GM12891 (cell line): Measurements from ENCODE around the gene PCDHB8.
"Not testable (repeated sequence)": the region's sequence is repeated elsewhere in the genome, so short reads cannot be mapped to it uniquely, and the experiment has no call there.

Experiments used
- PAX5 ChIP-seq: IDR thresholded peaks from 2 replicates; pipeline ENCODE4 v1.6.1; 2011; ENCODE audit warnings: low read length, moderate library complexity, mild to moderate bottlenecking; ENCODE audit not compliant: insufficient read depth, severe bottlenecking
- POLR2A ChIP-seq: IDR thresholded peaks from 2 replicates; pipeline ENCODE4 v1.6.1; 2011; ENCODE audit warnings: low read depth, low read length, control low read depth
- POLR2AphosphoS5 ChIP-seq: IDR thresholded peaks from 2 replicates; pipeline ENCODE4 v1.6.1; 2011; ENCODE audit warnings: low read depth, low read length, control low read depth
- POU2F2 ChIP-seq: IDR thresholded peaks from 2 replicates; pipeline ENCODE4 v1.6.1; 2011; ENCODE audit warnings: low read depth, mild to moderate bottlenecking, control low read depth, low read length, moderate library complexity
- SPI1 ChIP-seq: IDR thresholded peaks from 2 replicates; pipeline ENCODE4 v1.6.1; 2011; ENCODE audit warnings: low read depth, low read length, control low read depth
- TAF1 ChIP-seq: IDR thresholded peaks from 2 replicates; pipeline ENCODE4 v1.6.1; 2011; ENCODE audit warnings: low read depth, low read length, control low read depth

DNA sequence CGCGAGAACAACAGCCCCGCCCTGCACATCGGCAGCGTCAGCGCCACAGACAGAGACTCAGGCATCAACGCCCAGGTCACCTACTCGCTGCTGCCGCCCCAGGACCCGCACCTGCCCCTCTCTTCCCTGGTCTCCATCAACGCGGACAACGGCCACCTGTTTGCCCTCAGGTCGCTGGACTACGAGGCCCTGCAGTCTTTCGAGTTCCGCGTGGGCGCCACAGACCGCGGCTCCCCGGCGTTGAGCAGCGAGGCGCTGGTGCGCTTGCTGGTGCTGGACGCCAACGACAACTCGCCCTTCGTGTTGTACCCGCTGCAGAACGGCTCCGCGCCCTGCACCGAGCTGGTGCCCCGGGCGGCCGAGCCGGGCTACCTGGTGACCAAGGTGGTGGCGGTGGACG is 26.0 kb upstream of the PCDHB8 start:
- TF ChIP-seq POLR2AphosphoS5, POLR2A, TAF1, PAX5, SPI1, POU2F2: not testable (repeated sequence)
